HEK293 (cell line): ENCODE results near the gene S100A12.

Experiments used
- ZNF169 ChIP-seq: fragments of 450-650 bp; formaldehyde crosslinking; IDR thresholded peaks from 2 replicates; pipeline ENCODE4 v1.5.1; 2016; ENCODE audit warnings: missing biosample characterization, missing genetic modification characterization
- ZNF449 ChIP-seq: fragments of 450-650 bp; formaldehyde crosslinking; IDR thresholded peaks from 2 replicates; pipeline ENCODE4 v1.5.1; 2017; ENCODE audit warnings: missing biosample characterization, mild to moderate bottlenecking, missing genetic modification characterization, moderate library complexity
- TF ChIP-seq, protein P1 (sequence below): fragments of 450-650 bp; formaldehyde crosslinking; IDR thresholded peaks from 2 replicates; pipeline ENCODE4 v1.5.1; 2016; ENCODE audit warnings: missing biosample characterization, missing genetic modification characterization

DNA sequence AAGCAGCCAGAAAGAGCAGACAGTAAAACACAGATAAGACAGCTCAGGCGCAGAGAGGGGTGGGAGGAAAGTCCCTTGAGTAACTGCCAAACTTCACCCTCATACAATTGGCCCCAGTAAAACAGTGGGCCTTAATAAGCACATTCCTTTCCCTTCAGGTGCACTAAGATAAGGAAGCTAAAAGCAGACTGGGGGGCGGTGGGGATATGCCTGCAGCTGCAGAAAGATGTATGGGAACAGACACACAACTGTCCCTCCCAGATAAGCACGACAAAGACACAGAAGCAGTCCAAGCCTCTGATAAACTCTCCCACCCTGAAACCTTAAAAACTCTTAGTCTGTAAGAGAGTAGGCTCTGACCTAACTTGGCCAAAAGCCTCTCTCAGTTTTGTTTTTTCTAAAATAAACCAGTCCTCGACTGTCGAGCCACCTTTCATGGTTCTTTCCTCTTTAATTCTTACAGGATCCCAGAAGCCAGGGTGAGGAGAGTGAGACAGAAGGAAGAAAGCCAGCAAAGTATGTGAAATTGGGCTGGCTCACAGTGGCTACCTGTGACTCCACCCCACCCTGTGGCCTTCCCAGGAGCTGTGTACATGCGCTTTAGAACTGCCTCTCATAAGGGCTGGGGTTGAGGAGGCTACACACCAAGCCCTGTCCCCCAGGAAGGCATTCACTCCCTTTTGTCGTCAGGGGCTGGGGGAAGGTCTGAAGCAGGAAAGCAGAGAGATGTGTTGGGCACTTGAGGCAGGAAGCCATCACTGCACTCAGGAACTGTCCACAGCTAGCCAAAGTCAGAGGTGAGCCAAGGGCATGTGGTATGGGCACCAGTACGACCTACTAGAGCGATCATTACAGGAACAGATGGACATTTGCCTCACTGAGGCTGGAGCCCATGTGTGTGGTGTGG lies 31.4 kb downstream of the S100A12 start:
- TF ChIP-seq ZNF169 (tag by site-specific recombination) (no peak), ZNF449 (no peak)
- TF ChIP-seq, protein P1, sequence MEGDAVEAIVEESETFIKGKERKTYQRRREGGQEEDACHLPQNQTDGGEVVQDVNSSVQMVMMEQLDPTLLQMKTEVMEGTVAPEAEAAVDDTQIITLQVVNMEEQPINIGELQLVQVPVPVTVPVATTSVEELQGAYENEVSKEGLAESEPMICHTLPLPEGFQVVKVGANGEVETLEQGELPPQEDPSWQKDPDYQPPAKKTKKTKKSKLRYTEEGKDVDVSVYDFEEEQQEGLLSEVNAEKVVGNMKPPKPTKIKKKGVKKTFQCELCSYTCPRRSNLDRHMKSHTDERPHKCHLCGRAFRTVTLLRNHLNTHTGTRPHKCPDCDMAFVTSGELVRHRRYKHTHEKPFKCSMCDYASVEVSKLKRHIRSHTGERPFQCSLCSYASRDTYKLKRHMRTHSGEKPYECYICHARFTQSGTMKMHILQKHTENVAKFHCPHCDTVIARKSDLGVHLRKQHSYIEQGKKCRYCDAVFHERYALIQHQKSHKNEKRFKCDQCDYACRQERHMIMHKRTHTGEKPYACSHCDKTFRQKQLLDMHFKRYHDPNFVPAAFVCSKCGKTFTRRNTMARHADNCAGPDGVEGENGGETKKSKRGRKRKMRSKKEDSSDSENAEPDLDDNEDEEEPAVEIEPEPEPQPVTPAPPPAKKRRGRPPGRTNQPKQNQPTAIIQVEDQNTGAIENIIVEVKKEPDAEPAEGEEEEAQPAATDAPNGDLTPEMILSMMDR (tag by site-specific recombination), result no peak
